GM19023 (cell line): Measurements from ENCODE around the gene OR6B2.

Experiments
- ATAC-seq: cut with Tn5 transposase; IDR thresholded peaks from one replicate; pipeline ENCODE4 v1.9.1; 2021; ENCODE audit warnings: mild to moderate bottlenecking, moderate library complexity; ENCODE audit not compliant: unreplicated experiment

The OR6B2 gene

GRCh38 chr2:239983004-239983778 is 47.0 kb downstream of the OR6B2 start:
- ATAC-seq: no peak
